RWPE1 (cell line): ENCODE data around the gene NUP107.
A peak's percentile ranks its signal among the peaks of the same experiment; 100 is the strongest.

Source experiments
- CTCF ChIA-PET: fragments of 350-600 bp; sonication (Branson Sonifier 250); formaldehyde crosslinking; extraction: SDS; loops from one replicate; lab custom pipeline; 2021; lab: Yijun Ruan, JAX
- POLR2A ChIA-PET: fragments of 400-600 bp; formaldehyde crosslinking; extraction: SDS; loops from one replicate; lab custom pipeline; 2020; ENCODE audit warnings: antibody characterized with exemption; ENCODE audit not compliant: low non-redundant PET; lab: Yijun Ruan, JAX
- DNase-seq: peaks from one replicate; pipeline ENCODE4 v3.0.0; 2012; ENCODE audit warnings: low spot score
- H3K27ac ChIP-seq: fragments of 450-650 bp; 2 replicates; pipeline ENCODE4 v1.5.1; 2017
- TF ChIP-seq, protein P1 (sequence below): fragments of 450-650 bp; conservative IDR thresholded peaks from 2 replicates; pipeline ENCODE4 v1.5.1; 2017; ENCODE audit warnings: low read depth, mild to moderate bottlenecking

Gene NUP107

DNA sequence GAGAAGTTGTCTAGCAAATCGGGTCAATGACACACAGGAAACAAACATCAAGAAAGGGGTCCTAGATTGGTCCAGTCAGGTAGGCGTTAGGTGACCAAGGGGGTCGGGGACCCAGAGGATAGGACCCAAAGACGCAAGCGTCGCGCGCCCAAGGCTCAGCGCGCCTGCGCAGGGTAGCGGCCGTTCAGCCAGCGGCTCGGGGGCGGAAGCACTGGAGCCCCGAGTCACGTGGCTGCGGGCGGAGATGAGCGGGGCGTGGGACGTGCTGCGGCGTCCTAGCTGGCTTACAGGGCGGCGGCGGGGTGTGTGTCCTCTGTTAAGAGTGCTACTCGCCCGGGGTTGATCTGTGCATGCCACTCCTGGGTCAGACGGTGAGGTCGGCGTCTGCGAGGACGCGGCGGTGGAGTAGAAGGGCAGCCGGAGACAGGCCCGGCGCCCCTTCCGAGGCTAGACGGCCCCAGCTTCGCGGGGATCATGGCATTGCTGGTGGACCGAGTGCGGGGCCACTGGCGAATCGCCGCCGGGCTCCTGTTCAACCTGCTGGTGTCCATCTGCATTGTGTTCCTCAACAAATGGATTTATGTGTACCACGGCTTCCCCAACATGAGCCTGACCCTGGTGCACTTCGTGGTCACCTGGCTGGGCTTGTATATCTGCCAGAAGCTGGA is 59.3 kb downstream of the NUP107 start, which contains the start of gene SLC35E3:
Gene SLC35E3, plus strand, starts transcription at position 273 of the 668 bp plus-strand sequence. Its CDS starts 202 bp downstream, at position 475.
- TF ChIP-seq, protein P1, sequence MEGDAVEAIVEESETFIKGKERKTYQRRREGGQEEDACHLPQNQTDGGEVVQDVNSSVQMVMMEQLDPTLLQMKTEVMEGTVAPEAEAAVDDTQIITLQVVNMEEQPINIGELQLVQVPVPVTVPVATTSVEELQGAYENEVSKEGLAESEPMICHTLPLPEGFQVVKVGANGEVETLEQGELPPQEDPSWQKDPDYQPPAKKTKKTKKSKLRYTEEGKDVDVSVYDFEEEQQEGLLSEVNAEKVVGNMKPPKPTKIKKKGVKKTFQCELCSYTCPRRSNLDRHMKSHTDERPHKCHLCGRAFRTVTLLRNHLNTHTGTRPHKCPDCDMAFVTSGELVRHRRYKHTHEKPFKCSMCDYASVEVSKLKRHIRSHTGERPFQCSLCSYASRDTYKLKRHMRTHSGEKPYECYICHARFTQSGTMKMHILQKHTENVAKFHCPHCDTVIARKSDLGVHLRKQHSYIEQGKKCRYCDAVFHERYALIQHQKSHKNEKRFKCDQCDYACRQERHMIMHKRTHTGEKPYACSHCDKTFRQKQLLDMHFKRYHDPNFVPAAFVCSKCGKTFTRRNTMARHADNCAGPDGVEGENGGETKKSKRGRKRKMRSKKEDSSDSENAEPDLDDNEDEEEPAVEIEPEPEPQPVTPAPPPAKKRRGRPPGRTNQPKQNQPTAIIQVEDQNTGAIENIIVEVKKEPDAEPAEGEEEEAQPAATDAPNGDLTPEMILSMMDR, result no peak
- DNase-seq, result peak; percentile 95
- ChIA-PET CTCF (interaction anchor here (0.7 kb wide), 1 partner anchor 10 kb away, joined by 3 read pairs; no protein-coding TSS in a partner anchor), POLR2A (interaction anchor here (1.0 kb wide), 1 partner anchor 62 kb away, joined by 3 read pairs; the partner anchor contains the start of gene MDM2)
- H3K27ac ChIP-seq, result peak within 1 kb of the TSS; percentile 87

DNA sequence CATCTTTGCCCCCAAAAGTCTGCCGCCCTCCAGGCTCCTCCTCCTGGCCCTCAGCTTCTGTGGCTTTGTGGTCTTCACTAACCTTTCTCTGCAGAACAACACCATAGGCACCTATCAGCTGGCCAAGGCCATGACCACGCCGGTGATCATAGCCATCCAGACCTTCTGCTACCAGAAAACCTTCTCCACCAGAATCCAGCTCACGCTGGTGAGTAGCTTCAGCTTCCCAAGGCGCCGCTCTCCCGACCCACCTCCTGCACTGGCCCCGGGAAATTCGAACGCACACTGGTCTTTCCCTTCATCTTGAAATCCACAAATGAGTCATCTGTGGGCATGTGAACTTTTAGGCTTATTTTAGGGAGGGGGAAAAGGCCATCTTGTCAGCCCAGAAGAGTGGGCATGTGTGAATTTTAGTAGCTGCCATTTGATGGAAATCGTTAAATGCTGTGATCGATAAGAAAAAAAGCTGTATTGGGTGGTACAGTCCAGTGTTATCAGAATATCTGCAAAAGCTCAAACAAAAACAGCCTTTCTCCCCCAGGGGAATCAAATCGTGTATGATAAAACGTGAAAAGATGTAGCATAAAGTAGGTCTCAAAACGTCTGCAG is 59.9 kb downstream of the NUP107 start:
- peak overlapping the region; percentile 87 for H3K27ac ChIP-seq
- ChIA-PET POLR2A (interaction anchor here (0.7 to 1.0 kb wide), 2 partner anchors 54 to 61 kb away, joined by 3 to 4 read pairs; partner anchors contain the start of gene MDM2), CTCF (no interaction called here)
- peak; percentile 65 for DNase-seq
- TF ChIP-seq, protein P1, result no peak

DNA sequence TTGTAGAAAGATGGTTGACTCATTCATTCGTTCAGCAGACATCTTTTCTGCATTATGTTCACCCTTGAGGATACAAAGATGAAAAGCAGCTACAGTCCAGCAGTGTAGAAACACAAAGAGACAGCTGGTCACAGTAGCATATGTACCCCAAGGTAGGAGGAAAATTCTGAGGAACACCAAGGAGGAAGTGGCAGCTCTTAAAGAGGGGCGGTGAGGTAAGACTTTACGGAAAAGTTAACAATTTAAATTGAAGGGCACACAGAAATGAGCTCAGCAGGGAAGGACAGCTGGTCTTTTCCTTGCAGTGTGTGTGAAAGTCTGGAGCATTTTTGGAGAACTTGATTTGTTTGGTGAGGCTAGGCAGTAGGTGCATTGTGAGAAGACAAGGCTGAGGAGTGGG is 62.7 kb downstream of the NUP107 start:
- H3K27ac ChIP-seq, result no peak overlapping the region
- TF ChIP-seq, protein P1, result no peak
- no peak for DNase-seq
- ChIA-PET POLR2A (no interaction called here), CTCF (interaction anchor here (0.7 kb wide), 1 partner anchor 32 kb away, joined by 3 read pairs; no protein-coding TSS in a partner anchor)

DNA sequence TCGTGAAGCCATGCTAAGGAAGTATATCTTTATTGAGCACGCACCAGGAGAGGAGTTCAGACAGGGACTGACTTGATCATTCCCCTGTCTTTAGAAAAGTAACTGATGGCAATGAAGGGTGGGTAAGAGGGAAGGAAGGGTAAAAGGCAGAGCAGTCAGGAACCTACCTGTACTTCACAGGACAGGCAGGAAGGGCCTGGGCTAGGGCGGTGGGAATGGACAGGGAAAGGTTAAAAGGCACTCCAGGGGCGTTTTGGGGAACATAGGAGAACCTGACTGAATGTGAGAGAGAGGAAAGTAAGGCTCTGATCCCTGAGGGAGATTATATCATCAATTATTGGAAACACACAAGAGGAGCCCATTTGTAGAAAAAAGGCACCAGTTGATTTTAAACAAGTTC is 63.1 kb downstream of the NUP107 start:
- POLR2A ChIA-PET, result no interaction called here
- DNase-seq, result no peak
- CTCF ChIA-PET, result interaction anchor here (0.7 kb wide), 1 partner anchor 32 kb away, joined by 3 read pairs; no protein-coding TSS in a partner anchor
- TF ChIP-seq, protein P1, result no peak
- no peak overlapping the region for H3K27ac ChIP-seq

DNA sequence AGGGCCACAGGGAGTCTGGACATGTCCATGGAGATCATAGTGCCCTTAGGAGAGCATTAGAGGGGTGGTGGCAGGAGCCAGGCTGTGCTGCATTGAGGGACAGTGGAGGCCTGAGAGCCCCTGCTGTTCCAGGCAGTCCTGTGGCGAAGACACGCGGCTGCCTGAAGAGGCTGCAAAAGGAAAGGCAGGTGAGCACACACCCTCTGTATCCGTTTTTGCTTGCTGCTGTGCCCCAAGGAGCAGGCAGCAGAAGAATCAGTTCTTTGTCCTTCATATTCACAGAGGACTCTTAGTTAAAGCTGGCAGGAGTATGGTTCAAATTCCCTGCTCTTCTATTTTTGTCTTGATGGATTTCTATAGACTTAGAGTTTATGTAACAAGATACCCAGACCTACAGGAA is 63.7 kb downstream of the NUP107 start:
- ChIA-PET CTCF (no interaction called here), POLR2A (no interaction called here)
- no peak overlapping the region for H3K27ac ChIP-seq
- no peak for DNase-seq
- TF ChIP-seq, protein P1, result no peak

DNA sequence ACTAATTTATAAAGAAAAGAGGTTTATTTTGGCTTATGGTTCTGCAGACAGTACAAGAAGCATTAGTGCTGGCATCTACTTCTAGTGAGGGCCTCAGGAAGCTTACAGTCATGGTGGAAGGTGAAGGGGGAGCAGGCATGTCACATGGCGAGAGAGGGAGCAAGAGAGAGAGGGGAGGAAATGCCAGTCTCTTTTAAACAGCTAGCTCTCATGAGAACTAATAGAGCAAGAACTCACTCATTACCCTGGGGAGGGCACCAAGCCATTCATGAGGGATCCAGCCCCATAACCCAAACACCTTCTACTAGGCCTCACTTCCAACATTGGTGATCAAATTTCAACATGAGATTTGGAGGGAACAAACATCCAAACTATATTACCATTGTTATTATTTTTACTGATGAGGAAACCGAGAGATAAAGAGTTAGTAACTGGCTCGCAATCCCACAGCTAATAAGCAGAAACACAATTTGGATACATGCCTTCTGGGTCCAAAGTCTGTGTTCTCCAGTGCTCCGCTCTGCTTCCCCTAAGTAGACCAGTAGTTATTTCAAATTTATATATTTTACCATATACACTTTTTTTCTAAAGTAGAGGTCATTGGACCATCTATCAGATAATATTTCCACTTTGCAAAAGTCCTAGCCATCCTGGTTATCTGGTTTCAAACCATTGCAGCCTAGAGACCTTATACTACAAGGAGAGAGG is 68.9 kb downstream of the NUP107 start:
- ChIA-PET CTCF (no interaction called here), POLR2A (no interaction called here)
- DNase-seq, result no peak
- no peak overlapping the region for H3K27ac ChIP-seq
- TF ChIP-seq, protein P1, result no peak
